Liver (tissue), 3 donors: Measurements from ENCODE around the gene CD68.

ENCODE experiments used
- ATF3 ChIP-seq: IDR thresholded peaks from 2 replicates; pipeline ENCODE4 v1.6.1; 2016; ENCODE audit warnings: antibody characterized with exemption
- CTCF ChIP-seq: fragments of 150-350 bp; IDR thresholded peaks from 2 replicates; pipeline ENCODE4 v1.5.1; 2017; ENCODE audit warnings: improper control_type of control experiment, low read depth, low read length; ENCODE audit not compliant: missing input control
- EGR1 ChIP-seq, 2 donors: IDR thresholded peaks; 2 replicates each; pipeline ENCODE4 v1.6.1; 2016 to 2018; ENCODE audit warnings: antibody characterized with exemption in 2 of 2, low read depth in 2 of 2
- FOXA1 ChIP-seq: IDR thresholded peaks from 2 replicates; pipeline ENCODE4 v1.6.1; 2016; ENCODE audit warnings: antibody characterized with exemption
- GABPA ChIP-seq, 2 donors: IDR thresholded peaks in 1 of 2; conservative IDR thresholded peaks in 1 of 2; 2 replicates each; pipeline ENCODE4 v1.6.1; 2016; ENCODE audit warnings: antibody characterized with exemption in 2 of 2, mild to moderate bottlenecking in 1 of 2, moderate library complexity in 1 of 2
- HNF4A ChIP-seq, 2 donors: conservative IDR thresholded peaks; 2 replicates each; pipeline ENCODE4 v1.6.1; 2016; ENCODE audit warnings: antibody characterized with exemption in 2 of 2, mild to moderate bottlenecking in 2 of 2
- HNF4G ChIP-seq: IDR thresholded peaks from 2 replicates; pipeline ENCODE4 v1.6.1; 2016; ENCODE audit warnings: antibody characterized with exemption
- MAX ChIP-seq: IDR thresholded peaks from 2 replicates; pipeline ENCODE4 v1.6.1; 2016; ENCODE audit warnings: antibody characterized with exemption
- REST ChIP-seq: IDR thresholded peaks from 2 replicates; pipeline ENCODE4 v1.6.1; 2016; ENCODE audit warnings: antibody characterized with exemption, mild to moderate bottlenecking
- TAF1 ChIP-seq: conservative IDR thresholded peaks from 2 replicates; pipeline ENCODE4 v1.6.1; 2016; ENCODE audit warnings: antibody characterized with exemption, mild to moderate bottlenecking
- donor health status: healthy.
- donor health status: healthy.

GRCh38 chr17:7613769-7614424 lies 34.5 kb downstream of the CD68 start:
- TF ChIP-seq CTCF (no peak), TAF1 (no peak), FOXA1 (no peak), ATF3 (no peak), REST (no peak), HNF4A (conservative IDR thresholded peaks at IDR 0.05) (no peak), MAX (no peak), GABPA (IDR thresholded peaks at IDR 0.05 in 1 of 2, conservative IDR thresholded peaks at IDR 0.05 in 1 of 2) (no peak), HNF4G (no peak), EGR1 (IDR thresholded peaks at IDR 0.05; ENCODE audit: low read depth in 2 of 2) (no peak)
